ENCODE data around the gene SV2B. TPM values are rescaled to one million over a fixed set of nuclear protein-coding genes. Genes with fewer than 3 reads are reported as not detected.

Gene SV2B
- total RNA-seq, 1 donor from 2014 or later, result 1.2 TPM

- intact Hi-C loops (cut with DNase I), result no loop called here
- H3K4me1 ChIP-seq, result no peaks in the 10 kb centered on the region
- H3K27ac ChIP-seq, result no peak overlapping the region
- no peaks in the 10 kb centered on the region for H3K9me3 ChIP-seq
- H3K27me3 ChIP-seq (ENCODE audit: low read depth), result peaks cover 9% of the 10 kb centered on the region
- ATAC-seq (no peak), DNase-seq (no peak)
- H3K36me3 ChIP-seq, result no peaks in the 10 kb centered on the region
- no peak overlapping the region for H3K4me3 ChIP-seq
- TF ChIP-seq, protein P1, sequence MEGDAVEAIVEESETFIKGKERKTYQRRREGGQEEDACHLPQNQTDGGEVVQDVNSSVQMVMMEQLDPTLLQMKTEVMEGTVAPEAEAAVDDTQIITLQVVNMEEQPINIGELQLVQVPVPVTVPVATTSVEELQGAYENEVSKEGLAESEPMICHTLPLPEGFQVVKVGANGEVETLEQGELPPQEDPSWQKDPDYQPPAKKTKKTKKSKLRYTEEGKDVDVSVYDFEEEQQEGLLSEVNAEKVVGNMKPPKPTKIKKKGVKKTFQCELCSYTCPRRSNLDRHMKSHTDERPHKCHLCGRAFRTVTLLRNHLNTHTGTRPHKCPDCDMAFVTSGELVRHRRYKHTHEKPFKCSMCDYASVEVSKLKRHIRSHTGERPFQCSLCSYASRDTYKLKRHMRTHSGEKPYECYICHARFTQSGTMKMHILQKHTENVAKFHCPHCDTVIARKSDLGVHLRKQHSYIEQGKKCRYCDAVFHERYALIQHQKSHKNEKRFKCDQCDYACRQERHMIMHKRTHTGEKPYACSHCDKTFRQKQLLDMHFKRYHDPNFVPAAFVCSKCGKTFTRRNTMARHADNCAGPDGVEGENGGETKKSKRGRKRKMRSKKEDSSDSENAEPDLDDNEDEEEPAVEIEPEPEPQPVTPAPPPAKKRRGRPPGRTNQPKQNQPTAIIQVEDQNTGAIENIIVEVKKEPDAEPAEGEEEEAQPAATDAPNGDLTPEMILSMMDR (IDR thresholded peaks at IDR 0.05), result no peak
Observed at GRCh38 chr15:91158415-91159394, 58.6 kb downstream of the SV2B start.

- H3K36me3 ChIP-seq, result no peaks in the 10 kb centered on the region
- DNase-seq, result no peak
- no peaks in the 10 kb centered on the region for H3K27me3 ChIP-seq (ENCODE audit: low read depth)
- H3K27ac ChIP-seq, result no peak overlapping the region
- H3K4me1 ChIP-seq, result no peaks in the 10 kb centered on the region
- ATAC-seq, result no peak
- intact Hi-C loops (cut with DNase I), result no loop called here
- H3K4me3 ChIP-seq, result no peak overlapping the region
- TF ChIP-seq, protein P1 (IDR thresholded peaks at IDR 0.05), result no peak
- peaks cover 21% of the 10 kb centered on the region for H3K9me3 ChIP-seq
Observed at GRCh38 chr15:91165850-91166249, 65.8 kb downstream of the SV2B start.

DNA sequence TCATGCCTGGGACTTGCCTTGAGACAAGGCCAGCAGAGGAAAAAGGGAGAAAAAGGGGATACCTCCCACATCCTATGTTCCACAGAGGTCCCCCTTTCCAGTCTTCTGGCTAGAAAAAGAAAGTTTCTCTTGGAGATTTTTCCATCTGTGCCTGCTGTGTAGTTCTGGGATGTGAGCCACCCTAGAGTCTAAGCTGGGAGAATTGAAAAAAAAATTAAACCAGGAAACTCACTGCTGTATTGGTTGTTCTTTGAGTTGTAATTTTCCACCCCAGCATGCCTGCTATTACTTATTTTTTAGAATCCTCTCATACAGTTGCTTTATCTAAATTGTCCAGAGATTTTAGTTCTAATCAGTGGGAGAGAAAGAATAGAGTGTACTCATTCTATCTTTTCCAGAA, 68.4 kb downstream of the SV2B start:
- TF ChIP-seq, protein P1 (IDR thresholded peaks at IDR 0.05), result no peak
- H3K27ac ChIP-seq, result no peak overlapping the region
- peaks cover 21% of the 10 kb centered on the region for H3K9me3 ChIP-seq
- H3K4me3 ChIP-seq, result no peak overlapping the region
- H3K4me1 ChIP-seq, result no peaks in the 10 kb centered on the region
- ATAC-seq, result no peak
- intact Hi-C loops (cut with DNase I), result no loop called here
- no peaks in the 10 kb centered on the region for H3K36me3 ChIP-seq
- H3K27me3 ChIP-seq (ENCODE audit: low read depth), result no peaks in the 10 kb centered on the region
- DNase-seq, result no peak

DNA sequence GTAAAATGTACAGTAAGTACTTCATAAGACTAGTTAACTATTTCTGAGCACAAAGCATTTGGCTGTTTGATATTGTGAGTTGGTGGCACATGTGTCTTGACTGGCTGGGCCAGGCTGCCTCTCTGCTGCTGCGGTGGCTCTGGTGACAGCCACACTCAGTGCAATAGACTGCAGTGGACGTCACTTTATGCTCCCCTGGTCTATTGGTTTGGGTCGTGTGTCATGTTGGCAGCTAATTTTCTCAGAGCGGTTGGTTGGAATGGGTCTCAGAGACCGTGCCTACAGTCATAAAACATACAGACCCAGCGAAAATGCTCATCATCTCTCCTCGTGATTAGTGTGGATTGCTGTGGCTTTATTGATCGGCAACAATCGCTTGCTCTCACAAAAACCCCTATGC, 71.3 kb downstream of the SV2B start:
- ATAC-seq, result no peak
- intact Hi-C loops (cut with DNase I), result no loop called here
- Histone ChIP-seq H3K36me3 (no peaks in the 10 kb centered on the region), H3K4me1 (no peaks in the 10 kb centered on the region), H3K4me3 (no peak overlapping the region), H3K9me3 (peaks cover 8% of the 10 kb centered on the region), H3K27me3 (ENCODE audit: low read depth) (no peaks in the 10 kb centered on the region), H3K27ac (no peak overlapping the region)
- TF ChIP-seq, protein P1 (IDR thresholded peaks at IDR 0.05), result no peak
- no peak for DNase-seq

DNA sequence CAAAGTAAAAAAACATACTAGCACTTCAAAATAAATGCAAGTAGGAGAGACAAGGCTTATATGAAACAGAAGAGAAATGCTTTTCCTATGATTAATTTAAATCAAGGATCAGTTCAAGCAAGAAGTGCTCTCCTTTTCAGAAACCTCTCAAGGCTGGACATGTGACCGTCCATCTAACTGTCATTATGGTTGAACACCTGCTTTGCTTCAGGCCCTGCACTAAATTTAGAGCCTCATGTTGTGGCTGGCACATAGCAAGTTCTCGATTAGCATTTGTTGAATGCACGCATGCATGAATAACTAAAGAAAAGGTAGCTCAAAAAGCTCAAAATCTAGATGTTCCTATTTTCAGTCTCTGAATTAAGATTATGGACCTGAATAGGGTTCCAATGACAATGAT, 82.0 kb downstream of the SV2B start:
- Histone ChIP-seq H3K36me3 (no peaks in the 10 kb centered on the region), H3K27me3 (ENCODE audit: low read depth) (no peaks in the 10 kb centered on the region), H3K4me3 (no peak overlapping the region)

More for the DNA sequence above, 82.0 kb downstream of the SV2B start:
- H3K27ac ChIP-seq, result no peak overlapping the region
- H3K4me1 ChIP-seq, result no peaks in the 10 kb centered on the region
- intact Hi-C loops (cut with DNase I), result no loop called here
- DNase-seq (no peak), ATAC-seq (no peak)
- H3K9me3 ChIP-seq, result no peaks in the 10 kb centered on the region
- TF ChIP-seq, protein P1 (IDR thresholded peaks at IDR 0.05), result no peak

Data from lower lobe of right lung (tissue), 2 donors.